Uterus (tissue), 4 donors: ENCODE data around the gene ACAA2. TPM values are rescaled to one million over a fixed set of nuclear protein-coding genes. Genes with fewer than 3 reads are reported as not detected.

Source experiments
- DNase-seq, 2 donors: peaks; one replicate each; pipeline ENCODE4 v3.0.0-alpha.2; 2019 to 2020
- H3K27ac ChIP-seq, 2 donors: fragments of 200-600 bp; sonication (generic); 1 replicate in 1 of 2; 2 replicates in 1 of 2; pipeline ENCODE4 v1.5.1; 2016 to 2018
- H3K27me3 ChIP-seq, 2 donors: fragments of 200-600 bp; sonication (generic); one replicate each; pipeline ENCODE4 v1.5.1; 2018 to 2019; ENCODE audit warnings: control low read depth in 1 of 2
- H3K36me3 ChIP-seq, 2 donors: fragments of 200-600 bp; sonication (generic); one replicate each; pipeline ENCODE4 v1.5.1; 2019; ENCODE audit warnings: control low read depth in 1 of 2
- H3K4me1 ChIP-seq, 2 donors: fragments of 200-600 bp; sonication (generic); one replicate each; pipeline ENCODE4 v1.5.1; 2018 to 2019; ENCODE audit warnings: control low read depth in 1 of 2
- H3K4me3 ChIP-seq, 2 donors: fragments of 200-600 bp; sonication (generic); 1 replicate in 1 of 2; 2 replicates in 1 of 2; pipeline ENCODE4 v1.5.1; 2018 to 2019; ENCODE audit warnings: mild to moderate bottlenecking in 1 of 2
- H3K9me3 ChIP-seq, 2 donors: fragments of 200-600 bp; sonication (generic); one replicate each; pipeline ENCODE4 v1.5.1; 2019; ENCODE audit warnings: control low read depth in 1 of 2
- CTCF ChIP-seq, 4 experiments: fragments of 200-600 bp in 2 of 4; fragments of 450-650 bp in 2 of 4; sonication (generic) in 2 of 4; IDR thresholded peaks; one replicate each; pipeline ENCODE4 v1.5.1; 2016 to 2019; ENCODE audit warnings: antibody characterized with exemption in 4 of 4, mild to moderate bottlenecking in 2 of 4, moderate library complexity in 1 of 4
- POLR2A ChIP-seq, 2 donors: fragments of 450-650 bp; IDR thresholded peaks; one replicate each; pipeline ENCODE4 v1.6.1; 2016; ENCODE audit warnings: antibody characterized with exemption in 2 of 2, mild to moderate bottlenecking in 1 of 2, moderate library complexity in 1 of 2
- intact Hi-C: fragments of 100-400 bp; cut with DNase I; formaldehyde crosslinking; loops from one replicate; pipeline ENCODE4 v1.15.1; 2023; ENCODE audit warnings: low total_unique reads
- total RNA-seq, 4 donors: library from RNA; depleted of rRNA in 3 of 4; stranded (reverse); fragments of >200 nt in 3 of 4; gene quantifications; one replicate each; pipeline versions ENCODE4 v1.1.0 to v1.2.4, GENCODE V29; 2014 to 2023
- donor health status: DM: yes; HTN: yes; CAD: no.

ACAA2 gene
- total RNA-seq, 4 donors from 2014 or later, result 21.8 to 50.5 (median 41.7) TPM

DNA sequence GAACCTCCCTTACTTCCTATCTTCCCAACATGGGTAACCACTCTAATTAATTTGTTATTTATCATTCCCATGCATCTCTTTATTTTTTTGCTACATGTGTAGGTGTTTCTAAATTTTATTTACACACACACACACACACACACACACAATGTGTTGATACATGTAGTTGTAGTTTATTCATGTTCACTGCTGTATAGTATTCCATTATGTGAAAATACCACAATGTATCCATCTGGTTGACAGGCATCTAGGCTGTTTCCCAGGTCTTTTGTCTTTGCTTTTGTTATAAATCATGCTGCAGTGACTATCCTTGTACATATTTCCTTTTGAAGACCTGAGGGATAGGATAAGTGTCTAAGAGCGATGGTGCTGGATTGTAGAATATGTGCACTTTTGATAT is 59.7 kb downstream of the ACAA2 start:
- H3K27me3 ChIP-seq, result no peaks in the 10 kb centered on the region
- intact Hi-C loops, result no loop called here

GRCh38 chr18:49752095-49752457 is 61.3 kb downstream of the ACAA2 start:
- H3K27ac ChIP-seq, result no peak overlapping the region
- no peaks in the 10 kb centered on the region for H3K4me1 ChIP-seq
- no peak for TF ChIP-seq POLR2A (IDR thresholded peaks at IDR 0.05)
- TF ChIP-seq CTCF (IDR thresholded peaks at IDR 0.05), result no peak
- intact Hi-C loops, result no loop called here
- no peaks in the 10 kb centered on the region for H3K36me3 ChIP-seq
- H3K27me3 ChIP-seq, result no peaks in the 10 kb centered on the region
- H3K4me3 ChIP-seq, result no peak overlapping the region
- no peak for DNase-seq
- H3K9me3 ChIP-seq, result no peaks in the 10 kb centered on the region

More for the DNA sequence above, 59.7 kb downstream of the ACAA2 start:
- Histone ChIP-seq H3K4me1 (no peaks in the 10 kb centered on the region), H3K36me3 (no peaks in the 10 kb centered on the region), H3K9me3 (no peaks in the 10 kb centered on the region), H3K27ac (no peak overlapping the region), H3K4me3 (no peak overlapping the region)
- no peak for TF ChIP-seq POLR2A (IDR thresholded peaks at IDR 0.05)
- TF ChIP-seq CTCF (IDR thresholded peaks at IDR 0.05), result no peak
- no peak for DNase-seq

- Histone ChIP-seq H3K4me3 (no peak overlapping the region), H3K9me3 (no peaks in the 10 kb centered on the region), H3K27ac (no peak overlapping the region), H3K27me3 (no peaks in the 10 kb centered on the region), H3K4me1 (no peaks in the 10 kb centered on the region), H3K36me3 (no peaks in the 10 kb centered on the region)
- TF ChIP-seq POLR2A (IDR thresholded peaks at IDR 0.05), result no peak
- TF ChIP-seq CTCF (IDR thresholded peaks at IDR 0.05), result no peak
- intact Hi-C loops, result no loop called here
- DNase-seq, result no peak
Measured at GRCh38 chr18:49751427-49752094, 61.8 kb downstream of the ACAA2 start.

GRCh38 chr18:49749563-49749962 is 63.8 kb downstream of the ACAA2 start:
- intact Hi-C loops, result no loop called here
- Histone ChIP-seq H3K27me3 (no peaks in the 10 kb centered on the region), H3K36me3 (no peaks in the 10 kb centered on the region), H3K4me1 (no peaks in the 10 kb centered on the region), H3K4me3 (no peak overlapping the region), H3K9me3 (no peaks in the 10 kb centered on the region), H3K27ac (no peak overlapping the region)
- DNase-seq, result no peak
- TF ChIP-seq POLR2A (IDR thresholded peaks at IDR 0.05) (no peak), CTCF (IDR thresholded peaks at IDR 0.05) (no peak)

GRCh38 chr18:49747876-49748275 is 65.5 kb downstream of the ACAA2 start:
- no peak overlapping the region for H3K4me3 ChIP-seq
- H3K4me1 ChIP-seq, result no peaks in the 10 kb centered on the region
- no peaks in the 10 kb centered on the region for H3K36me3 ChIP-seq
- no peaks in the 10 kb centered on the region for H3K9me3 ChIP-seq
- no peak overlapping the region for H3K27ac ChIP-seq
- no peak for DNase-seq
- H3K27me3 ChIP-seq, result no peaks in the 10 kb centered on the region
- intact Hi-C loops, result no loop called here
- TF ChIP-seq POLR2A (IDR thresholded peaks at IDR 0.05) (no peak), CTCF (IDR thresholded peaks at IDR 0.05) (no peak)
